H1 (cell line): ENCODE results near the gene LTB4R. TPM values are rescaled to one million over a fixed set of nuclear protein-coding genes. Genes with fewer than 3 reads are reported as not detected.

Experiments
- CEBPB ChIP-seq: IDR thresholded peaks from 2 replicates; pipeline ENCODE4 v1.6.1; 2012; ENCODE audit warnings: low read depth, low read length
- CTBP2 ChIP-seq: IDR thresholded peaks from 2 replicates; pipeline ENCODE4 v1.7.0; 2011; ENCODE audit warnings: borderline replicate concordance, mild to moderate bottlenecking, moderate library complexity, mixed read lengths, low read length; ENCODE audit not compliant: insufficient read depth, insufficient read length
- HDAC2 ChIP-seq, 2 experiments: fragments of 300-600 bp in 1 of 2; sonication (generic) in 1 of 2; IDR thresholded peaks; 2 replicates each; pipeline ENCODE4 v1.6.1; 2011 to 2012; ENCODE audit warnings: low read depth in 2 of 2, low read length in 2 of 2, mild to moderate bottlenecking in 2 of 2, moderate library complexity in 2 of 2, borderline replicate concordance in 1 of 2, inconsistent platforms in 1 of 2
- PHF8 ChIP-seq: fragments of 200-600 bp; sonication (generic); conservative IDR thresholded peaks from 2 replicates; pipeline ENCODE4 v1.7.1; 2012; ENCODE audit warnings: low read depth, mild to moderate bottlenecking, inconsistent platforms, low read length, moderate library complexity
- RAD21 ChIP-seq, 2 experiments: IDR thresholded peaks in 1 of 2; conservative IDR thresholded peaks in 1 of 2; 2 replicates each; pipeline ENCODE4 v1.6.1; 2011; ENCODE audit warnings: low read depth in 2 of 2, low read length in 2 of 2, improper control_type of control experiment in 1 of 2, inconsistent platforms in 1 of 2, mild to moderate bottlenecking in 1 of 2, moderate library complexity in 1 of 2
- RFX5 ChIP-seq: IDR thresholded peaks from 2 replicates; pipeline ENCODE4 v1.6.1; 2011; ENCODE audit warnings: low read depth, low read length, improper control_type of control experiment, borderline replicate concordance
- polyA plus RNA-seq, 7 experiments: library from polyadenylated mRNA; depleted of rRNA in 3 of 7; stranded (reverse) in 5 of 7; unstranded in 2 of 7; fragments of >200 nt in 5 of 7; fragments of 200-250 nt in 2 of 7; gene quantifications; 1 replicate in 5 of 7; 2 replicates in 1 of 7; 4 replicates in 1 of 7; pipeline versions ENCODE4 v1.2.1 to v1.2.3, GENCODE V29; 2011 to 2013; ENCODE audit warnings: missing spikeins in 2 of 7, mixed read lengths in 2 of 7
- total RNA-seq: library from RNA; stranded (reverse); fragmentation: NEBNext Ultra II Directional; extraction: Animal tissue kit (Norgen Biotek cat#: 25700); gene quantifications from 2 replicates; pipeline ENCODE4 v1.2.1, GENCODE V29; 2021

The LTB4R gene
- total and polyA plus RNA-seq, 2 of the 8 experiments (the other 6 are each of a cell fraction or from before 2014, with no cell fraction given): 4.1 to 6.7 TPM

GRCh38 chr14:24322672-24323071 is 11.4 kb downstream of the LTB4R start (continued):
- TF ChIP-seq CEBPB (no peak), RFX5 (no peak), HDAC2 (IDR thresholded peaks at IDR 0.05; ENCODE audit: borderline replicate concordance in 1 of 2, low read depth in 2 of 2, low read length in 2 of 2) (no peak), CTBP2 (no peak), PHF8 (no peak), RAD21 (IDR thresholded peaks at IDR 0.05 in 1 of 2, conservative IDR thresholded peaks at IDR 0.05 in 1 of 2; ENCODE audit: low read depth in 2 of 2, low read length in 2 of 2) (no peak)
